ENCODE data around the gene NAT16. TPM values are rescaled to one million over a fixed set of nuclear protein-coding genes. Genes with fewer than 3 reads are reported as not detected.

The NAT16 gene
- total and polyA plus RNA-seq, 2 of the 13 experiments (the other 11 are each of a cell fraction or from before 2014, with no cell fraction given): 0.04 TPM; not detected in 1

GRCh38 chr7:101201695-101202602 is 21.9 kb upstream of the NAT16 start (continued):
- TF ChIP-seq DMTF1 (CRISPR knock-in tag; IDR thresholded peaks at IDR 0.05): no peak
- TF ChIP-seq ARID3A (IDR thresholded peaks at IDR 0.05; ENCODE audit: low read depth, low read length): no peak
- no peak for TF ChIP-seq TAF15 (IDR thresholded peaks at IDR 0.05; ENCODE audit: low read depth, low read length, poor library complexity, severe bottlenecking)
- TF ChIP-seq SNRNP70 (IDR thresholded peaks at IDR 0.05; ENCODE audit: low read depth, low read length): no peak
- TF ChIP-seq ZSCAN25 (CRISPR knock-in tag; IDR thresholded peaks at IDR 0.05): 0 out of 2 replicates have a peak, but pooled peaks have one; percentile 24
- no peak; the same call in 1 of the 2 replicates for TF ChIP-seq ELF1 (CRISPR knock-in tag; IDR thresholded peaks at IDR 0.05)
- no peak for TF ChIP-seq ZNF660 (CRISPR knock-in tag; IDR thresholded peaks at IDR 0.05; ENCODE audit: borderline replicate concordance, low read depth)
- no peak for TF ChIP-seq AFF4 (CRISPR knock-in tag; IDR thresholded peaks at IDR 0.05)
- no peak for TF ChIP-seq RFXANK (CRISPR knock-in tag; IDR thresholded peaks at IDR 0.05)
- TF ChIP-seq HOXA5 (CRISPR knock-in tag; IDR thresholded peaks at IDR 0.05): peak; percentile 66
